Measurements from ENCODE around the gene ZNF155.
"Not testable (repeated sequence)": the region's sequence is repeated elsewhere in the genome, so short reads cannot be mapped to it uniquely, and the experiment has no call there.

ZNF155 gene

DNA sequence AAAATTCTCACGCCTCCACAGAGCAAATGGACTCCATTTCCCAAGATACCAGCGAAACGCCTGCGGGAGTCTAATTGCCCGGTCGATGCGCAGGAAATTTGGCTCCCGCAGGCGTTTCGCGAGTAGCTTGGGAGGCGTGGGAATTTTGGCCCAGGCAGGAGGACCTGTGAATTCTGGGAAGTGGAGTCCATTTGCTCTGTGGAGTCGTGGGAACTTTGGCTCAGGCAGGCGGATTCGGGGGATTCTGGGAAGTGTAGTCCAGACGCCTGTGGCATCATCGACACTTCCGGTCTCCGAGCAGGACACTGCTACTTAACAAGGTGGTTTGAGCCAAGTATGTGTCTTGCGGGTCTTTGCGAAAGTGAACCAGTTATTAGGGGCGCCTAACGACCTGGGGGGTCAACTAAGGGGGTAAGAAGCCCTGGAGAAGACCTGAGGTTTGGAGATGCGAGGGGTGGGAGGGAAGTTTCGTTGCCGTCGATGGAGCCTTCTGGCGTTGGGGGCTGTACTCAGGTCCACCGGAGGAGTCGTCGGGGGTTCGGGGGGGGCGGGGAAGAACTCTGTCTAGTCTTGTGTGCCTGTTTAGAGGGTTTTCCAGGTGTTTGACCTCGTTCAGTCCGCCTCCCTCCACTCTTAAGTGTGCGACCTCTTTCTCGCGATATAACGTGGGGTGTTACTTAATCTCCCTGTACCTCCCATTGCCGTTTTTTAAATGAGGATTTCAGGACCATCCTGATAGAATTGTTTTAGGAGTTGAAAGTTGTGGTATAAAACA, at the start of gene ZNF155:
Gene ZNF155 (plus strand): TSS at position 277 of the 775 bp plus-strand sequence. CDS start 4,356 bp downstream, outside the sequence.
- TF ChIP-seq, protein P1, sequence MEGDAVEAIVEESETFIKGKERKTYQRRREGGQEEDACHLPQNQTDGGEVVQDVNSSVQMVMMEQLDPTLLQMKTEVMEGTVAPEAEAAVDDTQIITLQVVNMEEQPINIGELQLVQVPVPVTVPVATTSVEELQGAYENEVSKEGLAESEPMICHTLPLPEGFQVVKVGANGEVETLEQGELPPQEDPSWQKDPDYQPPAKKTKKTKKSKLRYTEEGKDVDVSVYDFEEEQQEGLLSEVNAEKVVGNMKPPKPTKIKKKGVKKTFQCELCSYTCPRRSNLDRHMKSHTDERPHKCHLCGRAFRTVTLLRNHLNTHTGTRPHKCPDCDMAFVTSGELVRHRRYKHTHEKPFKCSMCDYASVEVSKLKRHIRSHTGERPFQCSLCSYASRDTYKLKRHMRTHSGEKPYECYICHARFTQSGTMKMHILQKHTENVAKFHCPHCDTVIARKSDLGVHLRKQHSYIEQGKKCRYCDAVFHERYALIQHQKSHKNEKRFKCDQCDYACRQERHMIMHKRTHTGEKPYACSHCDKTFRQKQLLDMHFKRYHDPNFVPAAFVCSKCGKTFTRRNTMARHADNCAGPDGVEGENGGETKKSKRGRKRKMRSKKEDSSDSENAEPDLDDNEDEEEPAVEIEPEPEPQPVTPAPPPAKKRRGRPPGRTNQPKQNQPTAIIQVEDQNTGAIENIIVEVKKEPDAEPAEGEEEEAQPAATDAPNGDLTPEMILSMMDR (IDR thresholded peaks at IDR 0.05; ENCODE audit: low read depth, low read length) = no peak
- peak within 1 kb of the TSS; percentile 89 for H3K4me3 ChIP-seq (ENCODE audit: low read depth, low read length)

- TF ChIP-seq, protein P1 (IDR thresholded peaks at IDR 0.05; ENCODE audit: low read depth, low read length) = no peak
- H3K4me3 ChIP-seq (ENCODE audit: low read depth, low read length) = peak within 1 kb of the TSS; percentile 82
These were observed 48.8 kb upstream of the ZNF155 start, which contains the start of gene ZNF45 for GRCh38 chr19:43934985-43935708. ZNF45 (minus strand) TSS chr19:43935282; CDS start chr19:43922185, 13,097 bp downstream.

GRCh38 chr19:43936188-43936587, 47.8 kb upstream of the ZNF155 start:
- TF ChIP-seq, protein P1 (IDR thresholded peaks at IDR 0.05; ENCODE audit: low read depth, low read length) = no peak
- no peak overlapping the region for H3K4me3 ChIP-seq (ENCODE audit: low read depth, low read length)

- H3K4me3 ChIP-seq (ENCODE audit: low read depth, low read length) = no peak overlapping the region
- TF ChIP-seq, protein P1 (IDR thresholded peaks at IDR 0.05; ENCODE audit: low read depth, low read length) = no peak
These were observed 44.3 kb upstream of the ZNF155 start for GRCh38 chr19:43939557-43940260.

GRCh38 chr19:43940719-43941118, 43.3 kb upstream of the ZNF155 start:
- H3K4me3 ChIP-seq (ENCODE audit: low read depth, low read length) = no peak overlapping the region
- TF ChIP-seq, protein P1 (IDR thresholded peaks at IDR 0.05; ENCODE audit: low read depth, low read length) = no peak

DNA sequence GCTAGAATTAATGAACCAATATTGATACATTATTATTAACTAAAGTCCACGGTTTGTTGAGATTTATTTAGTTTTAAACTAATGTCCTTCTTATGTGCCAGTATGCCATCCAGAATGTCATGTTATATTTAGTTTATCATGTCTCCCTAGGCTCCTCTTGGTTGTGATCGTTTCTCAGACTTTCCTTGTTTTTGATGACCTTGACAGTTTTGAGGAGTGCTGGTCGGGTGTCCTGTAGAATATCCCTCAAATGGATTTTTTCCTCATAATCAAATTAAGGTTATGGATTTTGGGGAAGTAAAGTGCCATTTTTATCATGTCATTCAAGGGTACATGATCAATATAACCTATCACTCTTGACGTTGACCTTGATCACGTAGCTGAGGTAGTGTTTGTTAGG, 42.8 kb upstream of the ZNF155 start:
- TF ChIP-seq, protein P1 (IDR thresholded peaks at IDR 0.05; ENCODE audit: low read depth, low read length) = no peak
- no peak overlapping the region for H3K4me3 ChIP-seq (ENCODE audit: low read depth, low read length)

DNA sequence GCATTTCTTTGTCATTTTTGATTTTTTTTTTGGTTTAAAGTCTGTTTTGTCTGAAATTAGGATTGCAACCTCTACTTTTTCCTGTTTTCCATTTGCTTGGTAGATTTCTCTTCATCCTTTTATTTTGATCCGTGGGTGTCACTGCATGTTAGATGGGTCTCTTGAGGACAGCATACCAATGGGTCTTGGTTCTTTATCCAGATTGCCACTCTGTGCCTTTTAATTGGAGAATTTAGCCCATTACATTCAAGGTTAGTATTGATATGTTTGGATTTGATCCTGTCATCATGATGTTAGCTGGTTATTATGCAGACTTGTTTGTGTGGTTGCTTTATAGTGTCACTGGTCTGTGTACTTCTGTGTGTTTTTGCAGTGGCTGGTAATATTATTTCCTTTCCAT, 36.6 kb upstream of the ZNF155 start:
- not testable (repeated sequence) for H3K4me3 ChIP-seq (ENCODE audit: low read depth, low read length)

- H3K4me3 ChIP-seq (ENCODE audit: low read depth, low read length) = not testable (repeated sequence)
These were observed 34.2 kb upstream of the ZNF155 start for GRCh38 chr19:43949803-43950202.
